Activated T-helper 1 cell treated with anti-CD3 and anti-CD28 coated beads, Interleukin-2, amount 50 U/mL, for 16 hours (primary cell): Measurements from ENCODE around the gene PANK4.

Source experiments
- DNase-seq, 2 donors: peaks; one replicate each; pipeline ENCODE4 v3.0.0-alpha.2; 2020; ENCODE audit warnings: low read depth in 1 of 2, low spot score in 1 of 2

PANK4 gene

GRCh38 chr1:2545754-2546514, 19.5 kb upstream of the PANK4 start:
- DNase-seq = peak; percentile 74 to 79

- DNase-seq = no peak
Observed at GRCh38 chr1:2544875-2545640, 18.7 kb upstream of the PANK4 start.

- DNase-seq = no peak
Observed at GRCh38 chr1:2544093-2544874, 17.9 kb upstream of the PANK4 start.

GRCh38 chr1:2543543-2544092, 17.2 kb upstream of the PANK4 start:
- no peak for DNase-seq

- no peak for DNase-seq
Observed at GRCh38 chr1:2542246-2542915, 16.0 kb upstream of the PANK4 start.

GRCh38 chr1:2541619-2542245, 15.3 kb upstream of the PANK4 start:
- DNase-seq = no peak

GRCh38 chr1:2540816-2541492, 14.6 kb upstream of the PANK4 start:
- no peak for DNase-seq

GRCh38 chr1:2539312-2539907, 13.0 kb upstream of the PANK4 start:
- no peak for DNase-seq

- DNase-seq = no peak
Observed at GRCh38 chr1:2538872-2539271, 12.5 kb upstream of the PANK4 start.

GRCh38 chr1:2538376-2538775, 12.0 kb upstream of the PANK4 start:
- DNase-seq = no peak

GRCh38 chr1:2537784-2538115, 11.4 kb upstream of the PANK4 start:
- DNase-seq = no peak

GRCh38 chr1:2535981-2536380, 9.6 kb upstream of the PANK4 start:
- no peak for DNase-seq

- DNase-seq = no peak
Observed at GRCh38 chr1:2535455-2535854, 9.1 kb upstream of the PANK4 start.

- no peak for DNase-seq
Observed at GRCh38 chr1:2534687-2535441, 8.5 kb upstream of the PANK4 start.

GRCh38 chr1:2534315-2534686, 7.9 kb upstream of the PANK4 start:
- DNase-seq = no peak

GRCh38 chr1:2533365-2533764, 7.0 kb upstream of the PANK4 start:
- DNase-seq = no peak

GRCh38 chr1:2532485-2533160, 6.2 kb upstream of the PANK4 start:
- DNase-seq = no peak
